Neural crest cell (in vitro differentiated cells): ENCODE results near the gene KCNC1. TPM values are rescaled to one million over a fixed set of nuclear protein-coding genes. Genes with fewer than 3 reads are reported as not detected.

Source experiments
- DNase-seq: peaks from one replicate; pipeline ENCODE4 v3.0.0; 2021; ENCODE audit warnings: low read depth, mixed read lengths, low spot score
- H3K27ac Mint-ChIP-seq: one replicate; pipeline ENCODE4 v1.8.0; 2021; ENCODE audit warnings: mild to moderate bottlenecking, mixed read lengths; ENCODE audit not compliant: unreplicated experiment
- H3K27me3 Mint-ChIP-seq: 2 replicates; pipeline ENCODE4 v1.8.0; 2021; ENCODE audit warnings: low read depth, mild to moderate bottlenecking, mixed read lengths
- H3K36me3 Mint-ChIP-seq: 2 replicates; pipeline ENCODE4 v1.8.0; 2021; ENCODE audit warnings: low read depth, mild to moderate bottlenecking, mixed read lengths
- H3K4me1 Mint-ChIP-seq: 2 replicates; pipeline ENCODE4 v1.8.0; 2021; ENCODE audit warnings: mixed read lengths
- H3K4me3 Mint-ChIP-seq: one replicate; pipeline ENCODE4 v1.8.0; 2021; ENCODE audit warnings: mild to moderate bottlenecking, mixed read lengths
- H3K9me3 Mint-ChIP-seq: 2 replicates; pipeline ENCODE4 v1.8.0; 2021; ENCODE audit warnings: mixed read lengths
- total RNA-seq: library from RNA; stranded (reverse); gene quantifications from 2 replicates; pipeline ENCODE4 v1.2.1, GENCODE V29; 2021
- TF ChIP-seq, protein P1 (sequence below): fragments of 200-600 bp; sonication (generic); conservative IDR thresholded peaks from 2 replicates; pipeline ENCODE4 v1.5.0; 2021; ENCODE audit warnings: antibody characterized with exemption, mild to moderate bottlenecking

Gene KCNC1
- total RNA-seq, 1 donor from 2014 or later: 10.2 TPM

DNA sequence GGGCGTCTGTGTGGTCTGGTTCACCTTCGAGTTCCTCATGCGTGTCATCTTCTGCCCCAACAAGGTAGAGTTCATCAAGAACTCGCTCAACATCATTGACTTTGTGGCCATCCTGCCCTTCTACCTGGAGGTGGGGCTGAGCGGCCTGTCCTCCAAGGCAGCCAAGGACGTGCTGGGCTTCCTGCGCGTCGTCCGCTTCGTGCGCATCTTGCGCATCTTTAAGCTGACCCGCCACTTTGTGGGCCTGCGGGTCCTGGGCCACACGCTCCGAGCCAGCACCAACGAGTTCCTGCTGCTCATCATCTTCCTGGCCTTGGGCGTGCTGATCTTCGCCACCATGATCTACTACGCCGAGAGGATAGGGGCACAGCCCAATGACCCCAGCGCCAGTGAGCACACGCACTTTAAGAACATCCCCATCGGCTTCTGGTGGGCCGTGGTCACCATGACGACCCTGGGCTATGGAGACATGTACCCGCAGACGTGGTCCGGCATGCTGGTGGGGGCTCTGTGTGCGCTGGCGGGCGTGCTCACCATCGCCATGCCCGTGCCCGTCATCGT, 37.3 kb downstream of the KCNC1 start:
- TF ChIP-seq, protein P1, sequence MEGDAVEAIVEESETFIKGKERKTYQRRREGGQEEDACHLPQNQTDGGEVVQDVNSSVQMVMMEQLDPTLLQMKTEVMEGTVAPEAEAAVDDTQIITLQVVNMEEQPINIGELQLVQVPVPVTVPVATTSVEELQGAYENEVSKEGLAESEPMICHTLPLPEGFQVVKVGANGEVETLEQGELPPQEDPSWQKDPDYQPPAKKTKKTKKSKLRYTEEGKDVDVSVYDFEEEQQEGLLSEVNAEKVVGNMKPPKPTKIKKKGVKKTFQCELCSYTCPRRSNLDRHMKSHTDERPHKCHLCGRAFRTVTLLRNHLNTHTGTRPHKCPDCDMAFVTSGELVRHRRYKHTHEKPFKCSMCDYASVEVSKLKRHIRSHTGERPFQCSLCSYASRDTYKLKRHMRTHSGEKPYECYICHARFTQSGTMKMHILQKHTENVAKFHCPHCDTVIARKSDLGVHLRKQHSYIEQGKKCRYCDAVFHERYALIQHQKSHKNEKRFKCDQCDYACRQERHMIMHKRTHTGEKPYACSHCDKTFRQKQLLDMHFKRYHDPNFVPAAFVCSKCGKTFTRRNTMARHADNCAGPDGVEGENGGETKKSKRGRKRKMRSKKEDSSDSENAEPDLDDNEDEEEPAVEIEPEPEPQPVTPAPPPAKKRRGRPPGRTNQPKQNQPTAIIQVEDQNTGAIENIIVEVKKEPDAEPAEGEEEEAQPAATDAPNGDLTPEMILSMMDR: no peak
- Mint-ChIP-seq H3K4me1 (peaks cover 11% of the 10 kb centered on the region), H3K27ac (no peak overlapping the region), H3K9me3 (no peaks in the 10 kb centered on the region), H3K27me3 (no peaks in the 10 kb centered on the region), H3K36me3 (peaks cover 4% of the 10 kb centered on the region), H3K4me3 (no peak overlapping the region)
- DNase-seq: no peak

- H3K27me3 Mint-ChIP-seq: no peaks in the 10 kb centered on the region
- TF ChIP-seq, protein P1: no peak
- H3K9me3 Mint-ChIP-seq: no peaks in the 10 kb centered on the region
- H3K4me3 Mint-ChIP-seq: no peak overlapping the region
- DNase-seq: no peak
- peaks cover 4% of the 10 kb centered on the region for H3K36me3 Mint-ChIP-seq
- H3K27ac Mint-ChIP-seq: no peak overlapping the region
- H3K4me1 Mint-ChIP-seq: peaks cover 15% of the 10 kb centered on the region
Measured at GRCh38 chr11:17772704-17773600, 38.4 kb downstream of the KCNC1 start.

- peaks cover 6% of the 10 kb centered on the region for H3K36me3 Mint-ChIP-seq
- peaks cover 15% of the 10 kb centered on the region for H3K4me1 Mint-ChIP-seq
- DNase-seq: no peak
- no peak overlapping the region for H3K27ac Mint-ChIP-seq
- no peak overlapping the region for H3K4me3 Mint-ChIP-seq
- no peaks in the 10 kb centered on the region for H3K9me3 Mint-ChIP-seq
- TF ChIP-seq, protein P1: no peak
- H3K27me3 Mint-ChIP-seq: no peaks in the 10 kb centered on the region
Measured at GRCh38 chr11:17773674-17774073, 39.1 kb downstream of the KCNC1 start.

DNA sequence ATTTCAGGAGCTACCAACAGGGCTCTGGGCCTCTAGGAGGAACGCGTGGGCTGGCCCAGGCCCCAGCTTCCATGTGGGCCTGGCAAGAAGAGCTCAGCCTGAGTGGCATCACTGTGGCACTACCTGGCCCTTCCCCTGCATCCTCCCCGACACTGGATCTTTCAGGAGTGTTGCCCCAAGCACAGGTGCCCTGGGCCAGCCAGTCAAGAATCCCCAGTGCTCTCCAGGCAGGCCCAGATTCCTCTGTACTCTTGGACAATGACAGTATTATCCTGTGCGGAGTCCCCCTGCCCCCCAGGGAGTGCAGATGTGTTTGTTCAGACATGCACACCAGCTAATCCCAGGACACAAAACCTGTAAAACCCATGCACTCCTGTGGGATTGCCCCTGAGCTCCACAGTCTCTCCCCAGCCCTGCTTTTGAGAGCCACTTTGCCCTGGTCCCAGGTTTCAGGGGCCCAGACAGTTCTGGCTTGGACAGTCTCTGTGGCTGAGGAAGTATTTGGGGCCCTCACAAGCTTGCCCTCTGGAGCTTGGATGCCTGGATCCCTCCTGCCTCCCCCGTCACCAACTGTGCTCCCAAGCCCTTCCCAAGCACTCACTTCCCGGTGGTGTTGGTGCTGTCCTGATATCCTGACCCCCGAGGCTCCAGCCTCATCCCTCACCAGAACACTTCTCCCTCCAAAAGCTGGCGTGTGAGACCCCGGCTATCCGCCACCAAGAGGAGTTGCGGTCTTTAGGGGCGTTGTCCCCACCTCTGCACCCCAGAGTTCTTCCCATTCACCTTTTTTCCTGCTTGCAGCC, 39.9 kb downstream of the KCNC1 start:
- no peak for DNase-seq
- no peak overlapping the region for H3K4me3 Mint-ChIP-seq
- TF ChIP-seq, protein P1: no peak
- H3K27ac Mint-ChIP-seq: peak overlapping the region; percentile 57
- H3K36me3 Mint-ChIP-seq: peaks cover 6% of the 10 kb centered on the region
- peaks cover 15% of the 10 kb centered on the region for H3K4me1 Mint-ChIP-seq
- H3K9me3 Mint-ChIP-seq: no peaks in the 10 kb centered on the region
- H3K27me3 Mint-ChIP-seq: no peaks in the 10 kb centered on the region

DNA sequence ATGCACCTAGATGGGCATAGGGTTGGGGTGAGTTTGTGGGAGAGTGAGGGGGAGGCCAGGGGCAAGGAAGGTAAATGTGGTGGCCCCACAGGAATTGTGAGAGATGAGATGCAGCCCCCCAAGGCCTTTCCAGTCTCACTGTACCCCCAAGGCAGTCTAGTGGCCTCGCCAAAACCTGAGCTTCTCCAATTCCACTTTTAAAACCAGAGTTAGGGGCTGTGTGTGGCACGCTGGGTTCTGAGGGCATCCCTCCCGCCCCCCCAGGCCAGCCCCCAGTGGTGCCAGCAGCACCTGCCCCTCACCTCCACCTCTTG, 40.4 kb downstream of the KCNC1 start:
- Mint-ChIP-seq H3K9me3 (no peaks in the 10 kb centered on the region), H3K4me1 (peaks cover 11% of the 10 kb centered on the region), H3K4me3 (no peak overlapping the region), H3K27me3 (no peaks in the 10 kb centered on the region), H3K27ac (no peak overlapping the region), H3K36me3 (peaks cover 6% of the 10 kb centered on the region)
- TF ChIP-seq, protein P1: no peak
- DNase-seq: no peak
